Mucosa of descending colon (tissue), 3 donors: ENCODE measurements around the gene RPS23. TPM values are rescaled to one million over a fixed set of nuclear protein-coding genes. Genes with fewer than 3 reads are reported as not detected.

Experiments used
- ATAC-seq: fragments of 200-7000 bp; cut with Tn5 transposase; one replicate; pipeline ENCODE4 v1.9.1; 2020; ENCODE audit warnings: mild to moderate bottlenecking, moderate library complexity
- DNase-seq, 3 donors: peaks; one replicate each; pipeline ENCODE4 v3.0.0-alpha.2; 2020
- H3K36me3 ChIP-seq: fragments of 200-600 bp; one replicate; pipeline ENCODE4 v1.8.0; 2021; ENCODE audit warnings: low read depth, mild to moderate bottlenecking
- H3K4me1 ChIP-seq: fragments of 200-600 bp; one replicate; pipeline ENCODE4 v1.8.0; 2021; ENCODE audit warnings: low read depth, mild to moderate bottlenecking
- H3K4me3 ChIP-seq: fragments of 200-600 bp; one replicate; pipeline ENCODE4 v1.8.0; 2021; ENCODE audit warnings: mild to moderate bottlenecking
- H3K9me3 ChIP-seq: fragments of 200-600 bp; one replicate; pipeline ENCODE4 v1.8.0; 2021; ENCODE audit warnings: mild to moderate bottlenecking
- CTCF ChIP-seq: fragments of 200-600 bp; IDR thresholded peaks from one replicate; pipeline ENCODE4 v1.8.0; 2022; ENCODE audit warnings: antibody characterized with exemption, mild to moderate bottlenecking
- intact Hi-C, 2 donors: fragments of 100-400 bp; cut with DNase I in 1 of 2; cut with micrococcal nuclease in 1 of 2; formaldehyde crosslinking; loops; one replicate each; pipeline versions ENCODE4 v1.11.0 to v1.11.1; 2022; cut with DNase I, micrococcal nuclease
- long read RNA-seq, 2 donors: library from polyadenylated mRNA; unstranded; transcript quantifications; one replicate each; pipeline ENCODE4 v2.0.0, GENCODE V29; 2019 to 2021
- total RNA-seq, 3 donors: library from RNA; stranded (reverse); fragmentation: NEBNext Ultra II Directional in 2 of 3; extraction: Animal tissue kit (Norgen Biotek cat#: 25700) in 2 of 3; gene quantifications; one replicate each; pipeline versions ENCODE4 v1.2.1 to v1.2.4, GENCODE V29; 2021 to 2023
- donor health status: DM: no; HTN: no; CAD: no; lungs with moderate emphysema.
- donor health status: DM: no; HTN: no; CAD: no.
- donor health status: DM: no; HTN: yes; CAD: no.

Gene RPS23
- 1,000 to 10,000 TPM; 1,146 to 1,498 (median 1,222) TPM for total RNA-seq
- long read RNA-seq, donor 1, transcript RPS23-201 (4 exons, 3,437 nt), result major isoform, 214 of 238 reads
- long read RNA-seq, donor 1, partial matches to known transcripts, result 2 of 238 reads
- long read RNA-seq, donor 1, other reads (novel, unspliced or antisense), result 18 of 238 reads
- long read RNA-seq, donor 2, transcript RPS23-203 (3 exons, 576 nt), result minor isoform, 41 of 447 reads
- long read RNA-seq, donor 2, transcript RPS23-201 (4 exons, 3,437 nt), result major isoform, 394 of 447 reads
- long read RNA-seq, donor 2, partial matches to known transcripts, result 0 of 447 reads
- long read RNA-seq, donor 2, other reads (novel, unspliced or antisense), result 12 of 447 reads

GRCh38 chr5:82277987-82278710, at the start of gene RPS23:
RPS23 (minus strand) TSS chr5:82278354; CDS start chr5:82278323, 31 bp downstream.
- ATAC-seq, result peak; percentile 98
- Histone ChIP-seq H3K4me3 (peak within 1 kb of the TSS; percentile 73), H3K9me3 (no peaks in the 10 kb centered on the region), H3K4me1 (no peaks in the 10 kb centered on the region), H3K36me3 (peaks cover 4% of the 10 kb centered on the region)
- peak; percentile 92 to 94 (median 93) for DNase-seq
- TF ChIP-seq CTCF, result no peak
- intact Hi-C loops, result no loop called here

GRCh38 chr5:82327941-82328340, 49.8 kb upstream of the RPS23 start:
- H3K4me3 ChIP-seq, result no peak overlapping the region
- TF ChIP-seq CTCF, result no peak
- DNase-seq (no peak), ATAC-seq (no peak)
- H3K4me1 ChIP-seq, result no peaks in the 10 kb centered on the region
- no peaks in the 10 kb centered on the region for H3K36me3 ChIP-seq
- intact Hi-C loops, result no loop called here
- H3K9me3 ChIP-seq, result no peaks in the 10 kb centered on the region

- DNase-seq (no peak), ATAC-seq (no peak)
- Histone ChIP-seq H3K4me3 (no peak overlapping the region), H3K9me3 (no peaks in the 10 kb centered on the region), H3K36me3 (no peaks in the 10 kb centered on the region), H3K4me1 (no peaks in the 10 kb centered on the region)
- TF ChIP-seq CTCF, result no peak
- intact Hi-C loops, result no loop called here
These were observed 47.8 kb upstream of the RPS23 start for GRCh38 chr5:82325996-82326395.

- H3K4me1 ChIP-seq, result no peaks in the 10 kb centered on the region
- H3K36me3 ChIP-seq, result no peaks in the 10 kb centered on the region
- no peak overlapping the region for H3K4me3 ChIP-seq
- H3K9me3 ChIP-seq, result no peaks in the 10 kb centered on the region
- no peak for ATAC-seq
- no peak for DNase-seq
- TF ChIP-seq CTCF, result no peak
- intact Hi-C loops, result no loop called here
These were observed 47.0 kb upstream of the RPS23 start for GRCh38 chr5:82325155-82325554.

GRCh38 chr5:82320966-82321365, 42.8 kb upstream of the RPS23 start:
- ATAC-seq (no peak), DNase-seq (no peak)
- H3K4me1 ChIP-seq, result no peaks in the 10 kb centered on the region
- intact Hi-C loops, result no loop called here
- H3K36me3 ChIP-seq, result no peaks in the 10 kb centered on the region
- H3K9me3 ChIP-seq, result no peaks in the 10 kb centered on the region
- no peak for TF ChIP-seq CTCF
- H3K4me3 ChIP-seq, result no peak overlapping the region
